Right lobe of liver (tissue), 6 donors: ENCODE data around the gene FFAR3. TPM values are rescaled to one million over a fixed set of nuclear protein-coding genes. Genes with fewer than 3 reads are reported as not detected.

ENCODE experiments used
- ATAC-seq, 4 donors: fragments of 200-7000 bp; cut with Tn5 transposase; one replicate each; pipeline ENCODE4 v1.9.1; 2020; ENCODE audit warnings: mild to moderate bottlenecking in 4 of 4, moderate library complexity in 4 of 4
- DNase-seq, 3 donors: peaks; one replicate each; pipeline ENCODE4 v3.0.0-alpha.2; 2020
- H3K27ac ChIP-seq, 3 donors: fragments of 200-600 bp; one replicate each; pipeline ENCODE4 v1.8.0; 2022
- H3K27me3 ChIP-seq, 2 donors: fragments of 200-600 bp; one replicate each; pipeline ENCODE4 v1.8.0; 2022
- H3K36me3 ChIP-seq, 4 donors: fragments of 200-600 bp; sonication (generic) in 1 of 4; one replicate each; pipeline versions ENCODE4 v1.5.1 to v1.8.0; 2017 to 2022; ENCODE audit warnings: control low read depth in 1 of 4
- H3K4me1 ChIP-seq, 4 donors: fragments of 200-600 bp; sonication (generic) in 1 of 4; one replicate each; pipeline versions ENCODE4 v1.5.1 to v1.8.0; 2017 to 2022; ENCODE audit warnings: control low read depth in 1 of 4
- H3K4me3 ChIP-seq, 3 donors: fragments of 200-600 bp; one replicate each; pipeline ENCODE4 v1.8.0; 2022
- H3K9me3 ChIP-seq, 4 donors: fragments of 200-600 bp; sonication (generic) in 1 of 4; one replicate each; pipeline versions ENCODE4 v1.5.1 to v1.8.0; 2017 to 2022; ENCODE audit warnings: control low read depth in 1 of 4
- POLR2A ChIP-seq: fragments of 450-650 bp; IDR thresholded peaks from one replicate; pipeline ENCODE4 v1.6.1; 2017; ENCODE audit warnings: antibody characterized with exemption, mild to moderate bottlenecking
- WGBS: methylation state at CpG from one replicate; pipeline ENCODE4 v1.1.6; 2018; ENCODE audit warnings: low coverage, low lambda C conversion rate; ENCODE audit not compliant: insufficient coverage; ENCODE audit errors: missing lambda C conversion rate; 5-methylcytosine and 5-hydroxymethylcytosine counted together
- intact Hi-C, 2 donors: fragments of 100-400 bp; cut with DNase I; formaldehyde crosslinking; loops; one replicate each; pipeline versions ENCODE4 v1.11.2 to v1.14.1; 2022
- total RNA-seq, 6 experiments: library from RNA; depleted of rRNA in 2 of 6; stranded (reverse); fragments of >200 nt in 2 of 6; fragmentation: NEBNext Ultra II Directional in 3 of 6; extraction: Animal tissue kit (Norgen Biotek cat#: 25700) in 3 of 6; gene quantifications; one replicate each; pipeline versions ENCODE4 v1.1.0 to v1.2.4, GENCODE V29; 2016 to 2023
- TF ChIP-seq, protein P1 (sequence below), 4 donors: fragments of 200-600 bp in 3 of 4; fragments of 450-650 bp in 1 of 4; IDR thresholded peaks; one replicate each; pipeline versions ENCODE4 v1.5.1 to v1.8.0; 2016 to 2022; ENCODE audit warnings: antibody characterized with exemption in 4 of 4, mild to moderate bottlenecking in 2 of 4
- donor health status: DM: no; HTN: yes; CAD: no.
- donor health status: DM: no; HTN: no; CAD: no.
- donor health status: DM: no; HTN: no; CAD: no.
- donor health status: DM: no; HTN: yes; CAD: no.
- donor health status: DM: no; HTN: yes; CAD: no.

The FFAR3 gene
- total RNA-seq, 6 experiments from 2014 or later = 0.27 TPM; not detected in 5

DNA sequence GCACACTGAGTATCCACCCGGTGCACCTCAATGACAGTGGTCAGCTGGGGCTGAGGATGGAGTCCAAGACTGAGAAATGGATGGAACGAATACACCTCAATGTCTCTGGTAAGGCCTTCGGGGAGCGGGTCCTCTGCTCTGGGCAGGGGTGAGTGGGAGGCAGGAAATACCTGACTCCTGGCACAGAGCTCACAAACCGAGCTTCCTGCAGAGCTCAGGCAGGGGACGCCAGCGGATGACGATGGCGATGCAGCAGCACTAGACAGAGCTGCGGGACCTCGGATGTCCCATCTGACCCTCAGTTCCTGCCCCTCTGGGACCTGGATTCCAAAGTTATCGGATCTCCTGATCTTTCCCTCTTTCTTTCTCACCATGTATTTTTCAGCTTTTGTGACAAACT is 25.4 kb upstream of the FFAR3 start:
- Histone ChIP-seq H3K36me3 (no peaks in the 10 kb centered on the region), H3K4me3 (no peak overlapping the region), H3K27ac (no peak overlapping the region), H3K9me3 (no peaks in the 10 kb centered on the region), H3K4me1 (no peaks in the 10 kb centered on the region), H3K27me3 (no peaks in the 10 kb centered on the region)
- 44% methylated on average over 2 of the region's 12 CpGs for WGBS
- no peak for TF ChIP-seq POLR2A
- TF ChIP-seq, protein P1, sequence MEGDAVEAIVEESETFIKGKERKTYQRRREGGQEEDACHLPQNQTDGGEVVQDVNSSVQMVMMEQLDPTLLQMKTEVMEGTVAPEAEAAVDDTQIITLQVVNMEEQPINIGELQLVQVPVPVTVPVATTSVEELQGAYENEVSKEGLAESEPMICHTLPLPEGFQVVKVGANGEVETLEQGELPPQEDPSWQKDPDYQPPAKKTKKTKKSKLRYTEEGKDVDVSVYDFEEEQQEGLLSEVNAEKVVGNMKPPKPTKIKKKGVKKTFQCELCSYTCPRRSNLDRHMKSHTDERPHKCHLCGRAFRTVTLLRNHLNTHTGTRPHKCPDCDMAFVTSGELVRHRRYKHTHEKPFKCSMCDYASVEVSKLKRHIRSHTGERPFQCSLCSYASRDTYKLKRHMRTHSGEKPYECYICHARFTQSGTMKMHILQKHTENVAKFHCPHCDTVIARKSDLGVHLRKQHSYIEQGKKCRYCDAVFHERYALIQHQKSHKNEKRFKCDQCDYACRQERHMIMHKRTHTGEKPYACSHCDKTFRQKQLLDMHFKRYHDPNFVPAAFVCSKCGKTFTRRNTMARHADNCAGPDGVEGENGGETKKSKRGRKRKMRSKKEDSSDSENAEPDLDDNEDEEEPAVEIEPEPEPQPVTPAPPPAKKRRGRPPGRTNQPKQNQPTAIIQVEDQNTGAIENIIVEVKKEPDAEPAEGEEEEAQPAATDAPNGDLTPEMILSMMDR (IDR thresholded peaks at IDR 0.05) = no peak
- no peak for DNase-seq
- intact Hi-C loops = no loop called here
- ATAC-seq = no peak

DNA sequence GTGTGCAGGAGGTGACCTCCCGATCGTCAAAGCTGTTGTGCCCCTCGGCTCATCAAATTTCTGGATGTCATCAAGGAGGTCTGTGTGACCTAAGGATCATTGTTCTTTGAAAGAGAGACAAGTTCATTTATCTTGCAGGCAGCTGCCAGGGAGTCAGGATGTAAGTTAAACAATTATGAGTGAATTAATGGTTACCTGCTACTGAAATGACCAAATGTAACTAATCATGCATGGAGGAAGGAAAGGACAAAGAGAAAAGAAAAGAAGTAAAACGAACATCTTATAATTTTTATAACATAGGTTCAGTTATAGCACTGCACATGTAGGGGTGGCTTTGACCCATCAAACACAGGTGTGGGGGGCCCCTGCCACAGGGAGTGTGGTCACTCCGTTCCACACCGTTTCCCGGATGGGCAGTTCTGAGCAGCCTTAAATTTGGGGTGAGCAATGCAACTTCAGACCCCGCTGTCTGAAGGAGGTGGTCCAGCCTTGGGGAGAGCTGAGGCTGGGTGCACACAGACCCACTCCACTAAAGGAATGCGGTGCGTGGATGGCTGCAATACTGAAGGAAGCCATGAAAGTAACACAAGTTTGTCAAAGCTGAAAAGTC is 24.0 kb upstream of the FFAR3 start:
- Histone ChIP-seq H3K27ac (no peak overlapping the region), H3K27me3 (no peaks in the 10 kb centered on the region), H3K4me3 (no peak overlapping the region), H3K36me3 (no peaks in the 10 kb centered on the region), H3K9me3 (no peaks in the 10 kb centered on the region), H3K4me1 (no peaks in the 10 kb centered on the region)
- TF ChIP-seq POLR2A = no peak
- TF ChIP-seq, protein P1 (IDR thresholded peaks at IDR 0.05) = no peak
- ATAC-seq (no peak), DNase-seq (no peak)
- intact Hi-C loops = no loop called here
- 80% methylated on average over 7 of the region's 10 CpGs for WGBS

DNA sequence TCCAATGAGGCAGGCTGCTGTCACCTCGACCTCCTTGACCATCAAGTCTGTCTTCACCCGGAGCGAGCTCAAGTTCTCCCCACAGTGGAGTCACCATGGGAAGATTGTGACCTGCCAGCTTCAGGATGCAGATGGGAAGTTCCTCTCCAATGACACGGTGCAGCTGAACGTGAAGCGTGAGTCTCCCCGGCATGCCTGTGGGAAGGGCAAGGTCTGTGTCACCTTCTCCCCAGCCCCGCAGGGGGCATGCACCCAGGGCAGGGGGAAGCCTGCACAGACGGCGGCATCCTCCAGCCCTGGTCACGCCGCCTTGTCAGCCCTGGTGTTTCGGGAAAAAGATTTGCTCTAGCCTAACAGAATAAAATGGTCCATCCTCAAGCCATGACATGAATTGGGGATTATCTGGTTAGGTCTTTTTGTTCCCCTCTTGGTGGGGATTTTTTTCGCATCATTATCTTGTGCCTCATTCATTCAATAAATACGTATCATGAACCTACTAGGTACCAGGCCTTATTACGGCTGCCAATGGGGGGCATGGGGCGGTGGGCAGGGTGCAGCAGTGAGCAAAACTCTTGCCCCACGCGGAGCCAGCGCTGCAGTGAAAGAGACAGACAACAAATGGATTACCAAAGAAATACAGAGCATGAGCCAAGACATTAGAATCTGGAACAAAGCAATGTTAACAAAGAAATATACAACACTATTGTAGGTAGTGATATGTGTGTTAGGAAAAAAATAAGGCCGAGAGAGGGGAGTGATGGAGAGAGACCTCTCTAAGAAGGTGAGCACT is 21.9 kb upstream of the FFAR3 start:
- no peak for ATAC-seq
- 64% methylated on average over 8 of the region's 21 CpGs for WGBS

DNA sequence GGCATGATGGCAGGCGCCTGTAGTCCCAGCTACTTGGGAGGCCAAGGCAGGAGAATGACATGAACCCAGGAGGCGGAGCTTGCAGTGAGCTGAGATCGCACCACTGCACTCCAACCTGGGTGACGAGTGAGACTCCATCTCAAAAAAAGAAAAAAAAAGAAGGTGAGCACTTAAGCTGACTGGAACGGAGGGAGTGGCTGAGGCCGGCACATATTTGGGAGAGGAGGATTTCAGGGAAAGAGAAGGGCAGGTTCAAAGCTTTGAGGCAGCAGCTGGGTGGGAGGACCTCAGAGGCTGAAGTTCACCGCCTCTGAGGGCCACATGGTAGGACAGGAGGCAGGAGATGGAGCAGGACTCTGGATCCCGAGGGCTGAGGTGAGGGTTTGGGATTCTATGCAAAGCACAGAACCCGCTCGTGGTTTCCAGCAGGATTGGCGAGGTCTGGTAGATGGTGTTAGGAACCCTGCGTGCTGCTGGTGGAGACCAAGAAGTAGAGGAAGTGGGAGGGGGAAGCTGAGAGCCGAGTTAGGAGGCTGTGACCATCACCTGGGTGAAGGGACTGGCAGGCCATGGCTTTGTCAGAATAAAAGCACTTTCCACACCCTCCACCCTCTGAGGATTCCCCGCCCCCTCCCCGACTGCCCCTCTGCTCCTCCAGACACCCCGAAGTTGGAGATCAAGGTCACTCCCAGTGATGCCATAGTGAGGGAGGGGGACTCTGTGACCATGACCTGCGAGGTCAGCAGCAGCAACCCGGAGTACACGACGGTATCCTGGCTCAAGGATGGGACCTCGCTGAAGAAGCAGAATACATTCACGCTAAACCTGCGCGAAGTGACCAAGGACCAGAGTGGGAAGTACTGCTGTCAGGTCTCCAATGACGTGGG is 20.9 kb upstream of the FFAR3 start:
- intact Hi-C loops = no loop called here
- ATAC-seq = no peak
- DNase-seq = peak in 1 of 3 donors; percentile 10

More for the DNA sequence above, 21.9 kb upstream of the FFAR3 start:
- DNase-seq = peak in 1 of 3 donors; percentile 10
- Histone ChIP-seq H3K27me3 (no peaks in the 10 kb centered on the region), H3K9me3 (no peaks in the 10 kb centered on the region), H3K4me1 (no peaks in the 10 kb centered on the region), H3K4me3 (no peak overlapping the region), H3K27ac (no peak overlapping the region), H3K36me3 (no peaks in the 10 kb centered on the region)
- TF ChIP-seq POLR2A = no peak
- TF ChIP-seq, protein P1 (IDR thresholded peaks at IDR 0.05) = no peak
- intact Hi-C loops = no loop called here

More for the DNA sequence above, 20.9 kb upstream of the FFAR3 start:
- H3K27me3 ChIP-seq = no peaks in the 10 kb centered on the region
- H3K27ac ChIP-seq = no peak overlapping the region
- H3K36me3 ChIP-seq = no peaks in the 10 kb centered on the region
- WGBS = 86% methylated on average over 12 of the region's 25 CpGs
- H3K9me3 ChIP-seq = no peaks in the 10 kb centered on the region
- no peak overlapping the region for H3K4me3 ChIP-seq
- TF ChIP-seq, protein P1 (IDR thresholded peaks at IDR 0.05) = no peak
- no peak for TF ChIP-seq POLR2A
- H3K4me1 ChIP-seq = no peaks in the 10 kb centered on the region
